NCI-H510A treated with DMSO at 0.1 percent for 48 hours (cell line): ENCODE results near the gene LRRC49.
"Not testable (repeated sequence)": the region's sequence is repeated elsewhere in the genome, so short reads cannot be mapped to it uniquely, and the experiment has no call there.

Experiments used
- DNase-seq: peaks from one replicate; lab custom pipeline; 2025; lab: John Stamatoyannopoulos, UW

The LRRC49 gene

GRCh38 chr15:70866982-70867641 lies 25.5 kb upstream of the LRRC49 start:
- DNase-seq: no peak

- no peak for DNase-seq
These were observed 24.6 kb upstream of the LRRC49 start for GRCh38 chr15:70867911-70868467.

GRCh38 chr15:70869346-70869745 lies 23.3 kb upstream of the LRRC49 start:
- DNase-seq: no peak

- no peak for DNase-seq
These were observed 22.6 kb upstream of the LRRC49 start for GRCh38 chr15:70870051-70870450.

GRCh38 chr15:70871490-70871889 lies 21.1 kb upstream of the LRRC49 start:
- DNase-seq: not testable (repeated sequence)

- DNase-seq: no peak
These were observed 19.2 kb upstream of the LRRC49 start for GRCh38 chr15:70873232-70874054.

- no peak for DNase-seq
These were observed 17.4 kb upstream of the LRRC49 start for GRCh38 chr15:70875001-70875782.

- DNase-seq: no peak
These were observed 16.6 kb upstream of the LRRC49 start for GRCh38 chr15:70876011-70876410.

- no peak for DNase-seq
These were observed 15.9 kb upstream of the LRRC49 start for GRCh38 chr15:70876683-70877082.

GRCh38 chr15:70879401-70879800 lies 13.2 kb upstream of the LRRC49 start:
- DNase-seq: no peak

GRCh38 chr15:70880781-70881180 lies 11.8 kb upstream of the LRRC49 start:
- no peak for DNase-seq

- no peak for DNase-seq
These were observed 10.3 kb upstream of the LRRC49 start for GRCh38 chr15:70882361-70882760.

- no peak for DNase-seq
These were observed 410 bp downstream of the LRRC49 start for GRCh38 chr15:70892912-70893560.

GRCh38 chr15:70902107-70902506 lies 9.5 kb downstream of the LRRC49 start:
- DNase-seq: no peak

GRCh38 chr15:70906842-70907241 lies 14.2 kb downstream of the LRRC49 start:
- DNase-seq: no peak

- no peak for DNase-seq
These were observed 15.3 kb downstream of the LRRC49 start for GRCh38 chr15:70907784-70908471.

GRCh38 chr15:70910958-70911357 lies 18.3 kb downstream of the LRRC49 start:
- no peak for DNase-seq

GRCh38 chr15:70912187-70912586 lies 19.6 kb downstream of the LRRC49 start:
- no peak for DNase-seq

- DNase-seq: no peak
These were observed 23.9 kb downstream of the LRRC49 start for GRCh38 chr15:70916531-70916930.

- no peak for DNase-seq
These were observed 25.3 kb downstream of the LRRC49 start for GRCh38 chr15:70917955-70918354.

- no peak for DNase-seq
These were observed 28.5 kb downstream of the LRRC49 start for GRCh38 chr15:70920981-70921696.
